HEK293 (cell line): ENCODE measurements around the gene CCNG2.

Experiments used
- CTCF ChIA-PET: fragments of 350-600 bp; formaldehyde crosslinking; extraction: SDS; loops from one replicate; lab custom pipeline; 2021; ENCODE audit warnings: antibody characterized with exemption; lab: Yijun Ruan, JAX
- POLR2A ChIA-PET: fragments of 300-600 bp; formaldehyde crosslinking; extraction: SDS; loops from one replicate; lab custom pipeline; 2020; ENCODE audit warnings: antibody characterized with exemption, inconsistent platforms; lab: Yijun Ruan, JAX
- H3K27ac ChIP-seq: fragments of 200-500 bp; sonication (Bioruptor generic); 2 replicates; pipeline ENCODE4 v1.5.1; 2014; ENCODE audit warnings: low read depth, low read length, control low read depth, inconsistent platforms; ENCODE audit errors: extremely low read depth
- H3K36me3 ChIP-seq, 2 experiments: fragments of 200-500 bp in 1 of 2; sonication (Bioruptor generic) in 1 of 2; 1 replicate in 1 of 2; 2 replicates in 1 of 2; pipeline ENCODE4 v1.5.1; 2014 to 2017; ENCODE audit warnings: inconsistent platforms in 2 of 2, low read length in 2 of 2; ENCODE audit not compliant: control insufficient read depth in 2 of 2, insufficient read depth in 1 of 2
- H3K4me1 ChIP-seq: fragments of 200-500 bp; sonication (Bioruptor generic); 2 replicates; pipeline ENCODE4 v1.5.1; 2014; ENCODE audit warnings: mild to moderate bottlenecking, low read length, inconsistent platforms; ENCODE audit not compliant: control insufficient read depth, insufficient read depth
- H3K4me3 ChIP-seq: 2 replicates; pipeline ENCODE4 v1.5.1; 2011; ENCODE audit warnings: low read depth, mild to moderate bottlenecking, control low read depth, low read length, moderate library complexity
- H3K9me3 ChIP-seq: fragments of 200-500 bp; sonication (Bioruptor generic); 2 replicates; pipeline ENCODE4 v1.5.1; 2014; ENCODE audit warnings: low read depth, low read length, inconsistent platforms; ENCODE audit not compliant: control insufficient read depth, insufficient read depth
- GLIS2 ChIP-seq: fragments of 450-650 bp; formaldehyde crosslinking; IDR thresholded peaks from 2 replicates; pipeline ENCODE4 v1.5.1; 2016; ENCODE audit warnings: missing biosample characterization, missing genetic modification characterization
- OVOL3 ChIP-seq: fragments of 450-650 bp; formaldehyde crosslinking; IDR thresholded peaks from 2 replicates; pipeline ENCODE4 v1.5.1; 2016; ENCODE audit warnings: missing biosample characterization, missing genetic modification characterization
- PRDM10 ChIP-seq: fragments of 450-650 bp; formaldehyde crosslinking; IDR thresholded peaks from 2 replicates; pipeline ENCODE4 v1.5.1; 2016; ENCODE audit warnings: missing biosample characterization, missing genetic modification characterization
- TCF7L2 ChIP-seq: IDR thresholded peaks from 2 replicates; pipeline ENCODE4 v1.6.1; 2011; ENCODE audit warnings: low read depth, mild to moderate bottlenecking, inconsistent platforms, low read length, moderate library complexity, borderline replicate concordance
- ZBTB21 ChIP-seq: fragments of 450-650 bp; formaldehyde crosslinking; IDR thresholded peaks from 2 replicates; pipeline ENCODE4 v1.5.1; 2017; ENCODE audit warnings: missing biosample characterization, missing genetic modification characterization
- ZEB2 ChIP-seq: fragments of 450-650 bp; formaldehyde crosslinking; IDR thresholded peaks from 2 replicates; pipeline ENCODE4 v1.5.1; 2016; ENCODE audit warnings: missing biosample characterization, missing genetic modification characterization
- ZFP3 ChIP-seq: fragments of 450-650 bp; formaldehyde crosslinking; IDR thresholded peaks from 2 replicates; pipeline ENCODE4 v1.5.1; 2016; ENCODE audit warnings: low read depth, missing biosample characterization, missing genetic modification characterization
- ZNF16 ChIP-seq: fragments of 450-650 bp; formaldehyde crosslinking; IDR thresholded peaks from 2 replicates; pipeline ENCODE4 v1.5.1; 2016; ENCODE audit warnings: low read depth, missing biosample characterization, missing genetic modification characterization
- ZNF18 ChIP-seq: fragments of 450-650 bp; formaldehyde crosslinking; IDR thresholded peaks from 2 replicates; pipeline ENCODE4 v1.5.1; 2016; ENCODE audit warnings: missing biosample characterization, missing genetic modification characterization
- ZNF19 ChIP-seq: fragments of 450-650 bp; formaldehyde crosslinking; IDR thresholded peaks from 2 replicates; pipeline ENCODE4; 2016; ENCODE audit warnings: missing biosample characterization, missing genetic modification characterization, low read depth
- ZNF211 ChIP-seq: fragments of 450-650 bp; formaldehyde crosslinking; IDR thresholded peaks from 2 replicates; pipeline ENCODE4 v1.5.1; 2016; ENCODE audit warnings: low read depth, missing biosample characterization, missing genetic modification characterization
- ZNF214 ChIP-seq: fragments of 450-650 bp; formaldehyde crosslinking; IDR thresholded peaks from 2 replicates; pipeline ENCODE4 v1.5.1; 2017; ENCODE audit warnings: missing biosample characterization, mild to moderate bottlenecking, missing genetic modification characterization, borderline replicate concordance
- ZNF239 ChIP-seq: fragments of 450-650 bp; formaldehyde crosslinking; IDR thresholded peaks from 2 replicates; pipeline ENCODE4 v1.5.1; 2016; ENCODE audit warnings: missing biosample characterization, missing genetic modification characterization
- ZNF354C ChIP-seq: fragments of 450-650 bp; formaldehyde crosslinking; IDR thresholded peaks from 2 replicates; pipeline ENCODE4 v1.5.1; 2016; ENCODE audit warnings: missing biosample characterization, missing genetic modification characterization, low read depth, borderline replicate concordance
- ZNF423 ChIP-seq: fragments of 450-650 bp; formaldehyde crosslinking; IDR thresholded peaks from 2 replicates; pipeline ENCODE4 v1.5.1; 2016; ENCODE audit warnings: missing biosample characterization, missing genetic modification characterization
- ZNF521 ChIP-seq: fragments of 450-650 bp; formaldehyde crosslinking; IDR thresholded peaks from 2 replicates; pipeline ENCODE4 v1.5.1; 2017; ENCODE audit warnings: missing biosample characterization, mild to moderate bottlenecking, missing genetic modification characterization
- ZNF560 ChIP-seq: fragments of 450-650 bp; formaldehyde crosslinking; IDR thresholded peaks from 2 replicates; pipeline ENCODE4 v1.5.1; 2017; ENCODE audit warnings: missing biosample characterization, missing genetic modification characterization, borderline replicate concordance
- ZNF621 ChIP-seq: fragments of 450-650 bp; formaldehyde crosslinking; IDR thresholded peaks from 2 replicates; pipeline ENCODE4 v1.5.1; 2017; ENCODE audit warnings: missing biosample characterization, missing genetic modification characterization
- ZNF692 ChIP-seq: fragments of 450-650 bp; formaldehyde crosslinking; IDR thresholded peaks from 2 replicates; pipeline ENCODE4 v1.5.1; 2016; ENCODE audit warnings: missing biosample characterization, missing genetic modification characterization
- ZNF792 ChIP-seq: fragments of 450-650 bp; formaldehyde crosslinking; IDR thresholded peaks from 2 replicates; pipeline ENCODE4 v1.5.1; 2016; ENCODE audit warnings: missing biosample characterization, missing genetic modification characterization
- ZNF837 ChIP-seq: fragments of 450-650 bp; formaldehyde crosslinking; IDR thresholded peaks from 2 replicates; pipeline ENCODE4 v1.5.1; 2016; ENCODE audit warnings: missing biosample characterization, missing genetic modification characterization
- TF ChIP-seq, protein P1 (sequence below): fragments of 450-650 bp; formaldehyde crosslinking; IDR thresholded peaks from 2 replicates; pipeline ENCODE4 v1.5.1; 2017; ENCODE audit warnings: missing biosample characterization, missing genetic modification characterization

The CCNG2 gene

DNA sequence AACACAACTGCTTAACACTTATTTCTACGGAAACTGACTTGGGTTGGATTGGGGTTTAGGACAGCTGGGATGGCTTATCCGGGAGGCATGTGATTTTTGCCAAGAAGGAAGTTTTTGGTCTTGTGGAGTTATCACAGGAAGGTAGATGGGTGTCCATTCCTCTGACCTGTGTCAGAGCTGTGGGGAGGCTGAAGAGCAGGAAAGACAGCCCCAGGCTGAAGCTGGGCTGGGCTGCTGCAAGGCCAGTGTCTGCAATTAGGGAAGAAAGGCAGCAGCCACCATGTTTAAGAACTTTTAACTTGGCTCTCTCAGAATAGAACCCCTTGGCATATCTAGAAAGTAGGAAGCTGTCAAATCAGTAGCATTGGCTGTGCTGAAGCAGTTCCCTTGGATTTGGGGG, 42.3 kb downstream of the CCNG2 start:
- Histone ChIP-seq H3K4me3 (no peak overlapping the region), H3K4me1 (no peaks in the 10 kb centered on the region)
- TF ChIP-seq PRDM10, result no peak
- TF ChIP-seq, all 188 proteins: peak for 0
- ChIA-PET POLR2A (no interaction called here), CTCF (interaction anchor here (0.5 to 5.8 kb wide), 6 partner anchors 89 to 856 kb away, joined by 3 to 66 read pairs (median 3); no protein-coding TSS in a partner anchor)
- H3K9me3 ChIP-seq, result no peaks in the 10 kb centered on the region
- H3K36me3 ChIP-seq, result no peaks in the 10 kb centered on the region
- H3K27ac ChIP-seq, result no peak overlapping the region

DNA sequence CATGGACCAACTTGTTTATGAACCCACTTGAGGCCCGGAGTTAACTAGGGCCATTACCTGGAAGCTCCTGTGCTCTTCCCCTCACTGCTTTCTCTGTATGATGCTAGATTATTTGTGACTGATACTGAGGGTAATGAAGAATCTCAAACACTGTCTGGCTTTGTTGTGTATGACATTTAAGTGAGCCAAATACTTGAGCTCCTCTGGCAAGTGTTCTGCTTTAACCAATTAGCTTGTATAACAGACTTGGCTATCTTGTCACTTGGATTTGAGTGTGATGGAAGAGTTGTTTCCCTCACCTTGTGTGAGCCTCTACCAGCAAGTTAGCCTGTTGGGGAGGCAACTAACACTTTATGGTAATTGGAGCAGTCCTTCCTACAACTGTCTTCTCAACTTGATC, 42.7 kb downstream of the CCNG2 start:
- Histone ChIP-seq H3K9me3 (no peaks in the 10 kb centered on the region), H3K4me1 (no peaks in the 10 kb centered on the region), H3K36me3 (no peaks in the 10 kb centered on the region), H3K4me3 (no peak overlapping the region), H3K27ac (no peak overlapping the region)
- POLR2A ChIA-PET, result no interaction called here
- TF ChIP-seq, protein P1, sequence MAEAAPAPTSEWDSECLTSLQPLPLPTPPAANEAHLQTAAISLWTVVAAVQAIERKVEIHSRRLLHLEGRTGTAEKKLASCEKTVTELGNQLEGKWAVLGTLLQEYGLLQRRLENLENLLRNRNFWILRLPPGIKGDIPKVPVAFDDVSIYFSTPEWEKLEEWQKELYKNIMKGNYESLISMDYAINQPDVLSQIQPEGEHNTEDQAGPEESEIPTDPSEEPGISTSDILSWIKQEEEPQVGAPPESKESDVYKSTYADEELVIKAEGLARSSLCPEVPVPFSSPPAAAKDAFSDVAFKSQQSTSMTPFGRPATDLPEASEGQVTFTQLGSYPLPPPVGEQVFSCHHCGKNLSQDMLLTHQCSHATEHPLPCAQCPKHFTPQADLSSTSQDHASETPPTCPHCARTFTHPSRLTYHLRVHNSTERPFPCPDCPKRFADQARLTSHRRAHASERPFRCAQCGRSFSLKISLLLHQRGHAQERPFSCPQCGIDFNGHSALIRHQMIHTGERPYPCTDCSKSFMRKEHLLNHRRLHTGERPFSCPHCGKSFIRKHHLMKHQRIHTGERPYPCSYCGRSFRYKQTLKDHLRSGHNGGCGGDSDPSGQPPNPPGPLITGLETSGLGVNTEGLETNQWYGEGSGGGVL, result no peak
- no peak for TF ChIP-seq ZNF837 (tag by site-specific recombination)
- TF ChIP-seq ZNF354C (tag by site-specific recombination), result no peak
- no peak for TF ChIP-seq GLIS2
- TF ChIP-seq ZNF692 (tag by site-specific recombination), result no peak
- no peak for TF ChIP-seq TCF7L2
- no peak for TF ChIP-seq ZNF16 (tag by site-specific recombination)
- TF ChIP-seq ZNF621 (tag by site-specific recombination), result no peak
- no peak for TF ChIP-seq ZBTB21
- TF ChIP-seq ZNF19 (tag by site-specific recombination), result no peak
- CTCF ChIA-PET, result interaction anchor here (0.6 to 5.8 kb wide), 3 partner anchors 99 to 366 kb away, joined by 3 to 66 read pairs (median 3); no protein-coding TSS in a partner anchor

DNA sequence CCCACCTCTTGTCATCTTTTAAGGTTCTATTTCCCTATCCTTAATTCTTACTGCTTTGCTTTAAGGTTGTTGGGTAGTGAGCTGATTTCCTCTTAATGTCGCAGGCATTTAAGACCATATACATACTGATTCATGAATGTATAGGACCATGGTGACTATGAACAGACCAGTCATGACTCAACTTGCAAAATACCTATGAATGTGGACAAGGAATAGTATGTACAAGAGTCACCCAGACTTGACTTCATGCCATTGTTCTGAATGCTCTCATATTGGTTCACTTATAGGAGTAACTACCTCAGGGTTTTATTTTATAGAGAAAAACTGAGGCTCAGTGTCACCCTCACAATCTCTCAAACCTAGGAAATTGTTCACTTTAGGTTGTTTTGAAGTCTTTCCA, 44.3 kb downstream of the CCNG2 start:
- H3K4me3 ChIP-seq, result no peak overlapping the region
- ChIA-PET CTCF (interaction anchor here (0.9 to 5.8 kb wide), 4 partner anchors 104 to 156 kb away, joined by 4 to 66 read pairs (median 26); no protein-coding TSS in a partner anchor), POLR2A (no interaction called here)
- H3K36me3 ChIP-seq, result no peaks in the 10 kb centered on the region
- no peaks in the 10 kb centered on the region for H3K4me1 ChIP-seq
- no peak overlapping the region for H3K27ac ChIP-seq
- H3K9me3 ChIP-seq, result no peaks in the 10 kb centered on the region
- TF ChIP-seq ZEB2 (tag by site-specific recombination) (no peak), ZNF792 (tag by site-specific recombination) (no peak), ZNF214 (tag by site-specific recombination) (no peak), ZNF239 (tag by site-specific recombination) (no peak), ZNF423 (tag by site-specific recombination) (no peak), ZNF560 (tag by site-specific recombination) (no peak), ZNF211 (tag by site-specific recombination) (no peak), ZNF521 (tag by site-specific recombination) (no peak), ZFP3 (tag by site-specific recombination) (no peak), ZNF18 (tag by site-specific recombination) (no peak), OVOL3 (tag by site-specific recombination) (no peak)
- TF ChIP-seq, protein P1, result no peak
